RWPE1 (cell line): ENCODE data around the gene POLE3.

ENCODE experiments used
- CTCF ChIA-PET: fragments of 350-600 bp; sonication (Branson Sonifier 250); formaldehyde crosslinking; extraction: SDS; loops from one replicate; lab custom pipeline; 2021; lab: Yijun Ruan, JAX
- POLR2A ChIA-PET: fragments of 400-600 bp; formaldehyde crosslinking; extraction: SDS; loops from one replicate; lab custom pipeline; 2020; ENCODE audit warnings: antibody characterized with exemption; ENCODE audit not compliant: low non-redundant PET; lab: Yijun Ruan, JAX
- DNase-seq: peaks from one replicate; pipeline ENCODE4 v3.0.0; 2012; ENCODE audit warnings: low spot score
- H3K27ac ChIP-seq: fragments of 450-650 bp; 2 replicates; pipeline ENCODE4 v1.5.1; 2017
- TF ChIP-seq, protein P1 (sequence below): fragments of 450-650 bp; conservative IDR thresholded peaks from 2 replicates; pipeline ENCODE4 v1.5.1; 2017; ENCODE audit warnings: low read depth, mild to moderate bottlenecking

Gene POLE3

DNA sequence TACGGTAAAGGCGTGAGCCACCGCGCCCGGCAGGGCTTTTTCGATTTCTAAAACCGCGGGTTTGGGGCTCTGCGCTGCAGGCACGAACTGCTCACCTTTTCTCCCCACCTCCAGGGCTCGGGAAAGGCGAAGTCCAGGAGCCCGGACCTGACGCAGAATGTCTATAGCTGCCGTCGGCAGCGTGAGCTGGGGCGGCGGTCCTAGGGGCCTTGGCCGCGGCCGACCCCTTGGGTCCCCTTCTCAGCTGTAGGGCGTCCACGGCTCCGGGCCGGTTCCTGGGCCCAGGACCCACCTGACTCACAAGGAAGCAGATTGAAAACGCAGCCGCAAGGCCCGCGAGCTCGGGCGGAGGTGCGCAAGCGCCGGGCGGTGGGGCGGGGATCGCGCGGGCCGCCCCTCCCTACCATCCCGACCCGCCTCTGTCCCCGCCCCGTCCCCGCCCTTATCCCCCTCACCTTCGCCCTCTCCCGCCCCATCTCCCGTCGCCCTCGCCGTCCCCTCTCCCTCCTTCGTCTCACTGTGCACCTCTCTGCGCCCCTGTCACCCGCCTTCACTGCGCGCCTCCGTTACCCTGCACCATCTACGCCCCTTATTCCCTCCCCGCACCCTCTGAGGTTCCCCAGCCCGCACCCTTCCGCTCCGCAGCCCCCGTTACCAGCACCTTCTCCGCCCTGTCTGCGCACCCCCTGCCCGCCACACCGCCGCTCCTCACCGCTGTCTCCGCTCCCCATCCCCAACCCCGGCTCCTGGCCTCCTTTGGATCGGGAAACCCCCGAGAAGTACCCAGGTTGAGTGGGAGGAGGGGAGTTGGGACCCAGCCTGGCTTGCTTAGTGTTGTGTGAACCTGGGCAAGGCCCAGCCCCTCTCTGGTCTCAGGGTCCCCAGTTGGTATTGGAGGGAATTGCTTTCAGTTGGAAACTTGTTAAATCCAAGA is 33.6 kb downstream of the POLE3 start, which contains the start of gene HDHD3:
Gene HDHD3, minus strand, starts transcription at position 353 of the 934 bp plus-strand sequence. CDS start 2,632 bp downstream, outside the sequence.
- ChIA-PET POLR2A (interaction anchor here (0.6 to 2.0 kb wide), 5 partner anchors 14 to 124 kb away, joined by 3 to 20 read pairs (median 3); partner anchors contain the start of genes ALAD and POLE3), CTCF (interaction anchor here (0.6 kb wide), 1 partner anchor 10 kb away, joined by 4 read pairs; no protein-coding TSS in a partner anchor)
- TF ChIP-seq, protein P1, sequence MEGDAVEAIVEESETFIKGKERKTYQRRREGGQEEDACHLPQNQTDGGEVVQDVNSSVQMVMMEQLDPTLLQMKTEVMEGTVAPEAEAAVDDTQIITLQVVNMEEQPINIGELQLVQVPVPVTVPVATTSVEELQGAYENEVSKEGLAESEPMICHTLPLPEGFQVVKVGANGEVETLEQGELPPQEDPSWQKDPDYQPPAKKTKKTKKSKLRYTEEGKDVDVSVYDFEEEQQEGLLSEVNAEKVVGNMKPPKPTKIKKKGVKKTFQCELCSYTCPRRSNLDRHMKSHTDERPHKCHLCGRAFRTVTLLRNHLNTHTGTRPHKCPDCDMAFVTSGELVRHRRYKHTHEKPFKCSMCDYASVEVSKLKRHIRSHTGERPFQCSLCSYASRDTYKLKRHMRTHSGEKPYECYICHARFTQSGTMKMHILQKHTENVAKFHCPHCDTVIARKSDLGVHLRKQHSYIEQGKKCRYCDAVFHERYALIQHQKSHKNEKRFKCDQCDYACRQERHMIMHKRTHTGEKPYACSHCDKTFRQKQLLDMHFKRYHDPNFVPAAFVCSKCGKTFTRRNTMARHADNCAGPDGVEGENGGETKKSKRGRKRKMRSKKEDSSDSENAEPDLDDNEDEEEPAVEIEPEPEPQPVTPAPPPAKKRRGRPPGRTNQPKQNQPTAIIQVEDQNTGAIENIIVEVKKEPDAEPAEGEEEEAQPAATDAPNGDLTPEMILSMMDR = no peak
- peak; percentile 97 for DNase-seq
- peak within 1 kb of the TSS; percentile 81 for H3K27ac ChIP-seq

DNA sequence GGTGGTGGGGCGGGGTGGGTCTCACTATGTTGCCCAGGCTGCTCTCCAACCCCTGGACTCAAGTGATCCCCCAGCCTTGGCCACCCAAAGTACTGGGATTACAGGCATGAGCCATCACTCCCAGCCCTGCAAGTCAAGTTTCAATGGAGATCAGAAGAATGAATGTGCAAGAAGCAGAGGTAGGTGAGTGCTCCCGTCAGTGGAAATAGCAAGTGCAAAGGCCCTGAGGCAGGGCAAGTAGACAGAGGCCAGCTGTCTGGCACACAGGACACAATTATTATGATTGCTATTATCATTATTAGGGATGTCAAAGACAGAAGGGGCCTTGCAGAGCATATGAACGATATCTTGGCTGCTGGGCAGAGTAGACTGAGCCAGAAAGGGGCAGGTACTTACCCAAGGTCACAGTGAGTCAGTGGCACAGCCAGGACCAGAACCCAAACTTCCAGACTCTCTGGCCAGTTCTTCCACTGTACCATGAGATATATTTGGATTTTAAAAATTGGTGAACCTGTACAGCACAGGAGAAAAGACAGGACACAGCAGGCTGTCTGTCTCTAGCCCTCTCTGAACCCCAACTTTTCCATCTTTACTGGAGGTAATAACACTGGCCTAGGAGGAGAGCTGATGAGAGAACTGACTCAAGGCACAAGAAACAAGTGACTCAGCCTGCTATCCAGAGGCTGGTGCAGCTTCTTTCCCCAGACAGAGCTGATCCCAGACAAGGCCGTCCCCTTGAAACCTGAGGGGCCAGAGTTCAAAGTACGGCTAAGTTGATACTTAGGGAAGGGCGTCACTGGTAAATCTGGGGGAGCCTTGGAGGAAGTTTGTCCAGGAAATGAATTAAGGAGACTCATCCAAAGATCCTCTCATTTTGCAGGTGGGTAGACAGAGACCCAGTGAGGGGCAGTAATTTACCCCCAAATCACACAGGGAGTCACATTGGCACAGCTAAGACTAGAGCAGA is 35.1 kb downstream of the POLE3 start:
- DNase-seq = no peak
- ChIA-PET POLR2A (interaction anchor here (2.0 kb wide), 1 partner anchor 35 kb away, joined by 20 read pairs; the partner anchor contains the start of gene POLE3), CTCF (interaction anchor here (0.6 to 0.7 kb wide), 3 partner anchors 30 to 99 kb away, joined by 3 to 5 read pairs (median 3); no protein-coding TSS in a partner anchor)
- TF ChIP-seq, protein P1 = no peak
- H3K27ac ChIP-seq = peak overlapping the region; percentile 81; the same call in 1 of the 2 replicates

DNA sequence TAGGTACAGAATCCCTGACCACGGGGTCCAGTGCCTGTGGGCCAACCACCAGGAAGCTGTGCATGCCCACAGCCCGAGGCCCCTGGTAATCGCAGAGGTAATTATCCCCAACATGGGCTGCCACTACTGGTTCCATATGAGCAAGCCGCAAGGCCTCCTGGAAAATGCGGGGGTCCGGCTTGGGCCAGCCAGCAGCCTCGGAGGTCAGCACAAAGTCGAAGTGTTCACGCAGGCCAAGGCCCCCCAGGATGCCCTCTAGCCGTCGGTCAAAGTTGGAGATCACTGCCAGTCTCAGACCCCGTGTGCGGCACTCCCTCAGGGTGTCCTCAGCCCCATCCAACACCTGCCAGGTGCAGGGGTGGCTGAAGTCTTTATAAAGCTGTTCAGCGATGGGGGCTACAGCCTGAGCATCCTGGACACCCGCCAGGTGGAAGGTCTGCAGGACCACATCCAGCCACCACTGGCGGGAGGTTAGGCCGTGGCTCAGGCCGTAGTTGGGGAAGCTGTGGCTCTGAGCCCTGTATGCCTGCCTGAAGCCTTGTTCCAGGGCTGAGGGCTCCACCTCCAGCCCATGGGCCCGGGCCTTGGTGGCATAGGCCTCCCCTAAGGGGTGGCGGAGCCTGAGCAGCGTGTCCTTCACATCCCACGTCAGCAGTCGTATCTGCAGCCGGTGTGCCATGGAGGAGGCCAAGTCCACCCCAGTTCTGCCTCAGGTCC is 36.6 kb downstream of the POLE3 start:
- CTCF ChIA-PET = no interaction called here
- POLR2A ChIA-PET = interaction anchor here (0.5 kb wide), 1 partner anchor 35 kb away, joined by 9 read pairs; no protein-coding TSS in a partner anchor
- DNase-seq = no peak
- TF ChIP-seq, protein P1 = no peak
- H3K27ac ChIP-seq = peak overlapping the region; percentile 2; the same call in 1 of the 2 replicates

DNA sequence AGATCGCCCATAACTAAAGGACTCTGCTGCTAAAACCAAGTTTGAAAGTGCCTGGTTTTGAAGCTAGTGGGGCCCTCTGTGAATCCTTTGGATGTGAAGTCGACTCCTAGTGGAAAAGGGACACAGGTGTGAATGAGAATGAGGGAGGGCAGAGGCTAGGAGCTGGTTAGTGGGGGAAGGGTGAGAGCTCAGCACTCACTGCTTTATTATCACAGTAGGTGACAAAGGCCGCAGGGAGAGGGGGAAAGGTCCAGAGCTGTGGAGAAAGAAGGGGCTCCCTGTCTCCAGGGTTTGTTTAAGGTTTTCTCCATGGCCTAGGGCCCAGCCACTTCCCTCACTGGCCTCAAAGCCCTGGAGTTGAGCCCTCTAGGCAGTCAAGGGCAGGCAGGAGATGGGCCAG is 37.2 kb downstream of the POLE3 start:
- ChIA-PET CTCF (interaction anchor here (0.7 kb wide), 1 partner anchor 9 kb away, joined by 9 read pairs; no protein-coding TSS in a partner anchor), POLR2A (interaction anchor here (0.5 kb wide), 1 partner anchor 35 kb away, joined by 9 read pairs; no protein-coding TSS in a partner anchor)
- TF ChIP-seq, protein P1 = no peak
- no peak overlapping the region for H3K27ac ChIP-seq
- DNase-seq = no peak

- DNase-seq = no peak
- POLR2A ChIA-PET = no interaction called here
- TF ChIP-seq, protein P1 = no peak
- CTCF ChIA-PET = no interaction called here
- H3K27ac ChIP-seq = peak overlapping the region; percentile 21
Observed at GRCh38 chr9:113372059-113372458, 38.4 kb downstream of the POLE3 start.
